Trophoblast cell (in vitro differentiated cells and primary cell): ENCODE measurements around the gene LMF1.

ENCODE experiments used
- DNase-seq, 2 donors: peaks; one replicate each; pipeline ENCODE4 v3.0.0-alpha.2; 2016
- H2AFZ ChIP-seq: 2 replicates; pipeline ENCODE4 v1.6.1; 2013; ENCODE audit warnings: low read length, moderate library complexity, mild to moderate bottlenecking; ENCODE audit not compliant: insufficient read depth, poor library complexity
- H2AK5ac ChIP-seq: 2 replicates; pipeline ENCODE4 v1.6.1; 2013; ENCODE audit warnings: mild to moderate bottlenecking, low read length
- H2BK120ac ChIP-seq: 2 replicates; pipeline ENCODE4 v1.6.1; 2013; ENCODE audit warnings: low read length, mild to moderate bottlenecking, moderate library complexity; ENCODE audit not compliant: insufficient read depth, poor library complexity
- H2BK12ac ChIP-seq: 2 replicates; pipeline ENCODE4 v1.6.1; 2013; ENCODE audit warnings: mild to moderate bottlenecking, low read length, moderate library complexity
- H2BK5ac ChIP-seq: 2 replicates; pipeline ENCODE4 v1.6.1; 2013; ENCODE audit warnings: low read length, low read depth, moderate library complexity, mild to moderate bottlenecking; ENCODE audit not compliant: poor library complexity
- H3K14ac ChIP-seq: 2 replicates; pipeline ENCODE4 v1.6.1; 2013; ENCODE audit warnings: mild to moderate bottlenecking, low read length
- H3K18ac ChIP-seq: 2 replicates; pipeline ENCODE4 v1.6.1; 2013; ENCODE audit warnings: mild to moderate bottlenecking, low read length
- H3K23ac ChIP-seq: 2 replicates; pipeline ENCODE4 v1.6.1; 2013; ENCODE audit warnings: low read length
- H3K27ac ChIP-seq: 2 replicates; pipeline ENCODE4 v1.5.1; 2013; ENCODE audit warnings: low read depth, mild to moderate bottlenecking, inconsistent platforms, low read length, moderate library complexity
- H3K27me3 ChIP-seq: 2 replicates; pipeline ENCODE4 v1.6.1; 2013; ENCODE audit warnings: inconsistent platforms, mild to moderate bottlenecking, low read length, moderate library complexity; ENCODE audit not compliant: insufficient read depth
- H3K36me3 ChIP-seq, 2 experiments: 1 replicate in 1 of 2; 2 replicates in 1 of 2; pipeline ENCODE4 v1.6.1; 2013; ENCODE audit warnings: low read length in 2 of 2, mild to moderate bottlenecking in 2 of 2, moderate library complexity in 1 of 2; ENCODE audit not compliant: insufficient read depth in 2 of 2, control insufficient read depth in 1 of 2
- H3K4ac ChIP-seq: 2 replicates; pipeline ENCODE4 v1.6.1; 2013; ENCODE audit warnings: low read depth, mild to moderate bottlenecking, low read length, moderate library complexity
- H3K4me1 ChIP-seq, 2 experiments: 1 replicate in 1 of 2; 2 replicates in 1 of 2; pipeline ENCODE4 v1.6.1; 2013; ENCODE audit warnings: low read length in 2 of 2, mild to moderate bottlenecking in 2 of 2, moderate library complexity in 1 of 2; ENCODE audit not compliant: insufficient read depth in 2 of 2, control insufficient read depth in 1 of 2
- H3K4me2 ChIP-seq: 2 replicates; pipeline ENCODE4 v1.6.1; 2013; ENCODE audit warnings: inconsistent platforms, mild to moderate bottlenecking, low read length, moderate library complexity
- H3K4me3 ChIP-seq: 2 replicates; pipeline ENCODE4 v1.5.1; 2013; ENCODE audit warnings: mild to moderate bottlenecking, low read depth, low read length, inconsistent platforms
- H3K79me1 ChIP-seq: one replicate; pipeline ENCODE4 v1.6.1; 2013; ENCODE audit warnings: low read length
- H3K79me2 ChIP-seq: 2 replicates; pipeline ENCODE4 v1.6.1; 2013; ENCODE audit warnings: low read length, mild to moderate bottlenecking; ENCODE audit not compliant: control insufficient read depth, insufficient read depth, poor library complexity
- H3K9ac ChIP-seq: 2 replicates; pipeline ENCODE4 v1.6.1; 2013; ENCODE audit warnings: mild to moderate bottlenecking, low read length
- H3K9me3 ChIP-seq: 2 replicates; pipeline ENCODE4 v1.6.1; 2013; ENCODE audit warnings: low read depth, mild to moderate bottlenecking, control low read depth, inconsistent platforms, low read length; ENCODE audit not compliant: insufficient read depth
- H4K12ac ChIP-seq: 2 replicates; pipeline ENCODE4 v1.6.1; 2013; ENCODE audit warnings: low read depth, mild to moderate bottlenecking, low read length, moderate library complexity
- H4K8ac ChIP-seq: 2 replicates; pipeline ENCODE4 v1.6.1; 2013; ENCODE audit warnings: low read depth, mild to moderate bottlenecking, low read length, moderate library complexity
- H4K91ac ChIP-seq: one replicate; pipeline ENCODE4 v1.6.1; 2013; ENCODE audit warnings: low read depth, mild to moderate bottlenecking, low read length, moderate library complexity
- WGBS: extraction: QIAGEN DNeasy Blood & Tissue Kit; methylation state at CpG from one replicate; pipeline ENCODE4 v1.1.7; 2013; ENCODE audit warnings: missing lambda C conversion rate; ENCODE audit not compliant: insufficient read length, insufficient coverage; ENCODE audit errors: extremely low coverage; 5-methylcytosine and 5-hydroxymethylcytosine counted together

The LMF1 gene

GRCh38 chr16:1005286-1005685, 34.5 kb upstream of the LMF1 start:
- H3K27ac ChIP-seq, result no peak overlapping the region
- no peaks in the 10 kb centered on the region for H3K79me2 ChIP-seq
- no peak overlapping the region for H4K91ac ChIP-seq
- H2AFZ ChIP-seq, result no peak overlapping the region
- H3K36me3 ChIP-seq, result no peaks in the 10 kb centered on the region
- no peaks in the 10 kb centered on the region for H3K4me1 ChIP-seq
- no peak overlapping the region for H2AK5ac ChIP-seq
- no CpG with 5 or more reads among the region's 11 CpGs for WGBS
- no peak overlapping the region for H2BK5ac ChIP-seq
- H3K4me2 ChIP-seq, result no peak overlapping the region
- H3K9me3 ChIP-seq, result peaks cover 6% of the 10 kb centered on the region
- H4K8ac ChIP-seq, result no peak overlapping the region
- no peaks in the 10 kb centered on the region for H3K79me1 ChIP-seq
- no peak overlapping the region for H3K14ac ChIP-seq
- H3K4me3 ChIP-seq, result no peak overlapping the region
- no peak overlapping the region for H3K9ac ChIP-seq
- H4K12ac ChIP-seq, result no peak overlapping the region
- H3K4ac ChIP-seq, result no peak overlapping the region
- no peaks in the 10 kb centered on the region for H3K27me3 ChIP-seq
- H2BK12ac ChIP-seq, result no peak overlapping the region
- H3K18ac ChIP-seq, result no peak overlapping the region
- H3K23ac ChIP-seq, result no peak overlapping the region
- no peak for DNase-seq
- no peak overlapping the region for H2BK120ac ChIP-seq

- no peak overlapping the region for H3K4me3 ChIP-seq
- H3K14ac ChIP-seq, result peak overlapping the region; percentile 23
- H2BK5ac ChIP-seq, result no peak overlapping the region
- H2AFZ ChIP-seq, result no peak overlapping the region
- no peak overlapping the region for H2AK5ac ChIP-seq
- peak overlapping the region; percentile 29 for H2BK12ac ChIP-seq
- no peak overlapping the region for H3K9ac ChIP-seq
- no peak overlapping the region for H4K12ac ChIP-seq
- no peak overlapping the region for H3K23ac ChIP-seq
- no peaks in the 10 kb centered on the region for H3K27me3 ChIP-seq
- no peak overlapping the region for H4K91ac ChIP-seq
- no peak overlapping the region for H3K18ac ChIP-seq
- WGBS, result no CpG with 5 or more reads among the region's 41 CpGs
- no peaks in the 10 kb centered on the region for H3K36me3 ChIP-seq
- H3K4me1 ChIP-seq, result no peaks in the 10 kb centered on the region
- H2BK120ac ChIP-seq, result no peak overlapping the region
- H3K4me2 ChIP-seq, result no peak overlapping the region
- H3K9me3 ChIP-seq, result peaks cover 13% of the 10 kb centered on the region
- no peak overlapping the region for H3K4ac ChIP-seq
- no peaks in the 10 kb centered on the region for H3K79me2 ChIP-seq
- no peak for DNase-seq
- H3K79me1 ChIP-seq, result no peaks in the 10 kb centered on the region
- H4K8ac ChIP-seq, result no peak overlapping the region
- H3K27ac ChIP-seq, result no peak overlapping the region
Measured at GRCh38 chr16:1003391-1004347, 32.9 kb upstream of the LMF1 start.

- Histone ChIP-seq H3K14ac (no peak overlapping the region), H4K91ac (no peak overlapping the region), H3K79me2 (no peaks in the 10 kb centered on the region), H3K27me3 (no peaks in the 10 kb centered on the region), H3K79me1 (no peaks in the 10 kb centered on the region), H3K4me3 (no peak overlapping the region), H4K8ac (no peak overlapping the region), H3K36me3 (no peaks in the 10 kb centered on the region), H3K9me3 (peaks cover 19% of the 10 kb centered on the region), H4K12ac (no peak overlapping the region), H2AFZ (no peak overlapping the region), H3K4ac (no peak overlapping the region), H3K23ac (no peak overlapping the region), H3K18ac (no peak overlapping the region), H3K9ac (no peak overlapping the region), H3K27ac (no peak overlapping the region), H3K4me1 (no peaks in the 10 kb centered on the region), H3K4me2 (no peak overlapping the region), H2BK120ac (no peak overlapping the region), H2BK12ac (no peak overlapping the region), H2AK5ac (no peak overlapping the region), H2BK5ac (no peak overlapping the region)
- DNase-seq, result peak; percentile 67 to 90
- no CpG with 5 or more reads among the region's 46 CpGs for WGBS
Measured at GRCh38 chr16:1002399-1003166, 31.8 kb upstream of the LMF1 start.

GRCh38 chr16:1001096-1001495, 30.3 kb upstream of the LMF1 start:
- no peak overlapping the region for H2BK12ac ChIP-seq
- H3K4me1 ChIP-seq, result no peaks in the 10 kb centered on the region
- no peak for DNase-seq
- no peak overlapping the region for H2AK5ac ChIP-seq
- no peak overlapping the region for H4K12ac ChIP-seq
- H4K91ac ChIP-seq, result no peak overlapping the region
- H2AFZ ChIP-seq, result no peak overlapping the region
- no CpG with 5 or more reads among the region's 11 CpGs for WGBS
- no peak overlapping the region for H3K4me3 ChIP-seq
- H3K79me1 ChIP-seq, result no peaks in the 10 kb centered on the region
- no peak overlapping the region for H3K4ac ChIP-seq
- no peak overlapping the region for H2BK120ac ChIP-seq
- no peak overlapping the region for H4K8ac ChIP-seq
- no peaks in the 10 kb centered on the region for H3K36me3 ChIP-seq
- no peak overlapping the region for H3K14ac ChIP-seq
- no peak overlapping the region for H3K4me2 ChIP-seq
- H3K27ac ChIP-seq, result no peak overlapping the region
- H3K23ac ChIP-seq, result no peak overlapping the region
- H3K79me2 ChIP-seq, result no peaks in the 10 kb centered on the region
- H3K9ac ChIP-seq, result no peak overlapping the region
- H3K9me3 ChIP-seq, result peaks cover 33% of the 10 kb centered on the region
- H3K27me3 ChIP-seq, result no peaks in the 10 kb centered on the region
- H2BK5ac ChIP-seq, result no peak overlapping the region
- no peak overlapping the region for H3K18ac ChIP-seq
